ENCODE measurements around the gene KHDC4. TPM values are rescaled to one million over a fixed set of nuclear protein-coding genes. Genes with fewer than 3 reads are reported as not detected.

Gene KHDC4
- total RNA-seq, 1 donor from 2014 or later: 91.5 TPM

DNA sequence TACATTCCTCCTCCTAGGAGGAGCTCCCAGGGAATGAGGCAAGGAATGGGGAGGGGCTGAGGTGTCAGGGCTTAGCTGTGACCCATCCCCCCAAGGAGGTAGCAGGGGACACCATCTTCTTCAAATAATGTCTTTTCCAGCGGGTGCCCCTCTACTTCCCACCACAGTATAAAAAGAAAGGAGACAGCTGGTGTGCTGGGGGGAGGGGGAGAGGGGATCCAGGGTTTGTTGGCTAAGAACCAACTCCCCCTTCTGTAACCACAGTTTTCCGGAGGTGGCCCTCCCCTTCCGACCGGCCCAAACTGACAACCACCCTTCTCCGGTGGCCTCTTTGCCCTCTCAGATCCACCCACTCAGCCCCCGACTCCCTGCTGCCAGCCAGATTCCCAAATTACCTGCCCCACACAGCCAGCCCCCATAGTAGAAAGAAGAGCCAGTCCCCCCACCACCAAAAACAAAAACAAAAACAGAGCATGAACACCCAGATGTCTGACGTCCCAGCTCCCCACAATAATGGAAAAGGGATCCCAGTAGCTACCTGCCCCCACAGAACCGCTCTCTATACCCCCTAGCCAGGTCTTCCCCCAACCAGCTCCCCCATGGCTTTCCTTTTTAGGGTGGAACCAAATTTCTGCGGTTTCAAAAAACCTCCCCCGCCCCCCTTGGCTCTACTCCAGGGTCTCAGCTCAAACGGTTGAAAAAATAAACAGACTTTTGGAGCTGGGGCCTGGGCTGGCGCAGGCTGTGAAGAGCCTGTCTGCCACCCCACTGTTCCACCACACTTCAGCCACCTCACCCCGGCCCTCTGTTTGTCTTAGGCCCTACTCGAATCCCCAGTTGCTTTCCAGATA, 42.1 kb upstream of the KHDC4 start:
- H3K36me3 ChIP-seq: no peaks in the 10 kb centered on the region
- Mint-ChIP-seq H3K9me3 (no peaks in the 10 kb centered on the region), H3K4me3 (peak overlapping the region; percentile 92), H3K27ac (peak overlapping the region; percentile 97), H3K4me1 (peaks cover 79% of the 10 kb centered on the region), H3K36me3 (peaks cover 2% of the 10 kb centered on the region), H3K27me3 (ENCODE audit: insufficient read depth, low read depth) (peaks cover 11% of the 10 kb centered on the region)
- TF ChIP-seq, protein P1, sequence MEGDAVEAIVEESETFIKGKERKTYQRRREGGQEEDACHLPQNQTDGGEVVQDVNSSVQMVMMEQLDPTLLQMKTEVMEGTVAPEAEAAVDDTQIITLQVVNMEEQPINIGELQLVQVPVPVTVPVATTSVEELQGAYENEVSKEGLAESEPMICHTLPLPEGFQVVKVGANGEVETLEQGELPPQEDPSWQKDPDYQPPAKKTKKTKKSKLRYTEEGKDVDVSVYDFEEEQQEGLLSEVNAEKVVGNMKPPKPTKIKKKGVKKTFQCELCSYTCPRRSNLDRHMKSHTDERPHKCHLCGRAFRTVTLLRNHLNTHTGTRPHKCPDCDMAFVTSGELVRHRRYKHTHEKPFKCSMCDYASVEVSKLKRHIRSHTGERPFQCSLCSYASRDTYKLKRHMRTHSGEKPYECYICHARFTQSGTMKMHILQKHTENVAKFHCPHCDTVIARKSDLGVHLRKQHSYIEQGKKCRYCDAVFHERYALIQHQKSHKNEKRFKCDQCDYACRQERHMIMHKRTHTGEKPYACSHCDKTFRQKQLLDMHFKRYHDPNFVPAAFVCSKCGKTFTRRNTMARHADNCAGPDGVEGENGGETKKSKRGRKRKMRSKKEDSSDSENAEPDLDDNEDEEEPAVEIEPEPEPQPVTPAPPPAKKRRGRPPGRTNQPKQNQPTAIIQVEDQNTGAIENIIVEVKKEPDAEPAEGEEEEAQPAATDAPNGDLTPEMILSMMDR (IDR thresholded peaks at IDR 0.05): no peak
- TF ChIP-seq EZH2 (IDR thresholded peaks at IDR 0.05) (no peak), EZH2phosphoT487 (IDR thresholded peaks at IDR 0.05) (no peak)
- peak overlapping the region; percentile 92 for H3K27ac ChIP-seq
- H4K20me1 ChIP-seq (ENCODE audit: low read depth): peaks cover 59% of the 10 kb centered on the region
- H2AFZ ChIP-seq (replicated peaks): no peak overlapping the region
- H3K4me2 ChIP-seq: peak overlapping the region; percentile 100
- H3K4me3 ChIP-seq: peak overlapping the region; percentile 97
- DNase-seq (ENCODE audit: low spot score): peak; percentile 75
- peaks cover 46% of the 10 kb centered on the region for H3K4me1 ChIP-seq
- H3K27me3 ChIP-seq: no peaks in the 10 kb centered on the region
- H3K79me2 ChIP-seq (ENCODE audit: low read depth): peaks cover 83% of the 10 kb centered on the region
- no peaks in the 10 kb centered on the region for H3K9me3 ChIP-seq (ENCODE audit: low read depth)
- peaks cover 50% of the 10 kb centered on the region for H3F3A ChIP-seq (ENCODE audit: low read depth)
- peak overlapping the region; percentile 86 for H3K9ac ChIP-seq

DNA sequence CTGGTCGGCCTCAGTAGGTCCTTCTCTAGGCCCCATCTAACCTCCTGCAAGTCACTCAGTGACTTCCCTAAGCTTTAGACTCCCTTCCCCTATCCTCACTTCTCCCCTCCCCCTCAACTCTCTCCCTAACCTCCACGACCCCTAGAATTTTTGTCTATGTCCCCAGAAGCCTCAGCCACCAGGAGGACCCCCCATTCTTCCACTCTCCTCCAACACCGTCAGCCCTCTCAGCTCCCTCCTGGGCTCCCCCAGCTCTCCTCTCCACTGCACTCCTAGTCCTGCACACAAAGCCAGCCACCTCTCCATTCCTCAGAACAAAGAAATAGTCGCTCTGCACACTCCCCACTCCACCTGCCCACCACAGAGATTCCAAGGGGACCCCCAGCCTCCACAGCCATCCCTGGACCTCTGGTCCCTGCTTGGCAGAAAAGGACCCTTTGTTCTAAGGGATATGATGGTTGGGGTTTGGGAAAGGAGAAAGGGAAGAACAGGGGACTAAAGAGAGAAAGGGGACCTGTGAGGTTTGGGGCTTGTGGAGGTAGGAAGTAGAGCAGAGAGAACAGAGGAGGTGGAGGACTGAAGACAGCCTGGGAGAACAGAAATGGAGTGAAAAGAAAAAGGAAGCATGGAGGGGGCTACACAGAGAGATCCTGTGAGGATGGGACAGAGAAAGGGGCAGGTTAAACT, 41.3 kb upstream of the KHDC4 start:
- Histone ChIP-seq H3K4me1 (peaks cover 50% of the 10 kb centered on the region), H3K4me3 (peak overlapping the region; percentile 97), H3K27me3 (no peaks in the 10 kb centered on the region), H3K9ac (peak overlapping the region; percentile 58), H3K9me3 (ENCODE audit: low read depth) (no peaks in the 10 kb centered on the region), H2AFZ (replicated peaks) (no peak overlapping the region), H3K27ac (peak overlapping the region; percentile 92), H4K20me1 (ENCODE audit: low read depth) (peaks cover 67% of the 10 kb centered on the region), H3K79me2 (ENCODE audit: low read depth) (peaks cover 91% of the 10 kb centered on the region), H3K4me2 (peak overlapping the region; percentile 100), H3F3A (ENCODE audit: low read depth) (peaks cover 50% of the 10 kb centered on the region), H3K36me3 (no peaks in the 10 kb centered on the region)
- DNase-seq (ENCODE audit: low spot score): no peak
- peaks cover 2% of the 10 kb centered on the region for H3K36me3 Mint-ChIP-seq
- H3K27me3 Mint-ChIP-seq (ENCODE audit: insufficient read depth, low read depth): peaks cover 11% of the 10 kb centered on the region
- H3K9me3 Mint-ChIP-seq: no peaks in the 10 kb centered on the region
- peak overlapping the region; percentile 92 for H3K4me3 Mint-ChIP-seq
- peaks cover 78% of the 10 kb centered on the region for H3K4me1 Mint-ChIP-seq
- peak overlapping the region; percentile 97 for H3K27ac Mint-ChIP-seq
- TF ChIP-seq EZH2phosphoT487 (IDR thresholded peaks at IDR 0.05) (no peak), EZH2 (IDR thresholded peaks at IDR 0.05) (no peak)
- TF ChIP-seq, protein P1 (IDR thresholded peaks at IDR 0.05): no peak

DNA sequence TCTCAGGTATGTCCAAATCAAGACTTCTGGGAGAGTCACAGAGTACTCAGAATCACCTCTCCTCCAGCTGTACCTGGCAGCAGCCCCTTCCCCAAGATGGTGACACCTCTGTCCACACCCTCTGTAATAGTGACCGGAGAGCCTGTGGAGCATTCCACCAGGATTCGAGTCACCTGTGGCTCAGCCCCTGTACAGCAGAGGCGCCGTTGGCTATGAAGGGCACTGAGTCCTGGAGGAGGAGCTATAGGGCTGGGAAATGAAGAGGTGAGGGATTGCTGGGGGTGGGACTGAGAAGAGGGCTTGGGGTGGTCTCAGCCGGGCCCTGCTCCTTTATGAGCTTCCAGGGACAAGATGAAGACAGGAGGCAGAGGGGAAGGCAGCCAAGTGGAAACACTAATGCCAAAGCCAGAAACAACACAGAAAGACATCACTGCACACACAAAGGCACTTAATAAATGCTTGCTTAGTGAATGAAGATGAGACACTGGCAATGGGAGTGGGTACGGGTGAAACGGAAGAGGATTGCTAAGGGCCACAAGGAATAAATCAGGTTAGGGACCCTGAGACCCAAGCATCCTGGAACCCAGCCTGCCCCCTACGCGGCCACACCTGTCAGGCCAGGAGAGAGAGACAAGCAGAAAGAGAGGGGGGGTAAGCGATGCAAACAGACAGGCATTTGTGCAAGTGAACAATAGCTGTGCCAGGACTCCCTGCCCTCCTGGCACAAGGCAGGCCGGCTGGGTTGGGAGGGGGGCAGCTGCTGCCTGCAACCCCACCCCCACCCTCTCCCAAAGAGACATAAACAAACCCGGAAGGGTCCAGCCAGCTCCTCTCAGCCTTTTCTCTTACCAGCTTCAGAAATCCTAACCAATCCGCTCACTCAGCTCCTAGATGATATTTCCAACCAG, 40.2 kb upstream of the KHDC4 start:
- Histone ChIP-seq H4K20me1 (ENCODE audit: low read depth) (peaks cover 78% of the 10 kb centered on the region), H3K27ac (no peak overlapping the region), H3K27me3 (no peaks in the 10 kb centered on the region), H3K4me2 (peak overlapping the region; percentile 100), H3K9me3 (ENCODE audit: low read depth) (no peaks in the 10 kb centered on the region), H2AFZ (replicated peaks) (no peak overlapping the region), H3F3A (ENCODE audit: low read depth) (peaks cover 41% of the 10 kb centered on the region), H3K4me1 (peaks cover 50% of the 10 kb centered on the region), H3K79me2 (ENCODE audit: low read depth) (peaks cover 96% of the 10 kb centered on the region), H3K9ac (peak overlapping the region; percentile 58), H3K36me3 (no peaks in the 10 kb centered on the region), H3K4me3 (peak overlapping the region; percentile 97)
- Mint-ChIP-seq H3K36me3 (peaks cover 10% of the 10 kb centered on the region), H3K27ac (peak overlapping the region; percentile 97), H3K4me1 (peaks cover 80% of the 10 kb centered on the region), H3K4me3 (peak overlapping the region; percentile 92), H3K9me3 (no peaks in the 10 kb centered on the region), H3K27me3 (ENCODE audit: insufficient read depth, low read depth) (peaks cover 11% of the 10 kb centered on the region)
- TF ChIP-seq, protein P1 (IDR thresholded peaks at IDR 0.05): peak; percentile 8
- no peak for TF ChIP-seq EZH2phosphoT487 (IDR thresholded peaks at IDR 0.05)
- TF ChIP-seq EZH2 (IDR thresholded peaks at IDR 0.05): no peak
- DNase-seq (ENCODE audit: low spot score): no peak
